ENCODE results near the gene LAMB3.

LAMB3 gene

DNA sequence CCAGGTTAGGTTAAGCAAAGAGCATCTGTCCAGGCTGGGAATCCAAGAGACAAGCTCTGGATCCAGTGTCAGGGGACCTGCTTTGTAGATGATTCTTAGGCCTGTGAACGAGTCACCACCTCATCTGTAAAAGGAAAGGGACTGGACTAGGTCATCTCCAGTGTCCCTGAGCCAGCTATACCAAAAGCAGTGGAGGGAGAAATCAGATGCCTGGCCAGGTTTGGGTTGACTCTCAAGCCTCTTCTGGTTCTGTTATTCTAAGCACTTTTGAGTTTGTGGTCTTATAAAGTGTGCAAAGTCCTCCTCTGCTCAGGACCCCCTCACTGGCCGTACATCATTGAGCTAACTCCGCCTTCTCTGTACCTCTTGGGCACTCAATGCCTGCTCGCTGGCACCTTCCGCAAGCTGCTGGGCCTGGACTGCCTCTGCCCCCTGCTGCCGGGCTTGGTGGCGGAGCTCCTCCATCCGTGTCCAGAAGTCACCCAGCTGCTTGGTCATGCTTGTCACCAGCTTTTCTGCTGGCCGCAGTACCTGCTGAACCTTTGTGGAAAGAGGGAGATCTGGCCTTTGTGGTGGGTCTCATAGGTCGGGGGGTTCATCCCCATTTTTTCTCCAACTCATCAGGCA, 35.1 kb downstream of the LAMB3 start:
- no peak for FAIRE-seq

DNA sequence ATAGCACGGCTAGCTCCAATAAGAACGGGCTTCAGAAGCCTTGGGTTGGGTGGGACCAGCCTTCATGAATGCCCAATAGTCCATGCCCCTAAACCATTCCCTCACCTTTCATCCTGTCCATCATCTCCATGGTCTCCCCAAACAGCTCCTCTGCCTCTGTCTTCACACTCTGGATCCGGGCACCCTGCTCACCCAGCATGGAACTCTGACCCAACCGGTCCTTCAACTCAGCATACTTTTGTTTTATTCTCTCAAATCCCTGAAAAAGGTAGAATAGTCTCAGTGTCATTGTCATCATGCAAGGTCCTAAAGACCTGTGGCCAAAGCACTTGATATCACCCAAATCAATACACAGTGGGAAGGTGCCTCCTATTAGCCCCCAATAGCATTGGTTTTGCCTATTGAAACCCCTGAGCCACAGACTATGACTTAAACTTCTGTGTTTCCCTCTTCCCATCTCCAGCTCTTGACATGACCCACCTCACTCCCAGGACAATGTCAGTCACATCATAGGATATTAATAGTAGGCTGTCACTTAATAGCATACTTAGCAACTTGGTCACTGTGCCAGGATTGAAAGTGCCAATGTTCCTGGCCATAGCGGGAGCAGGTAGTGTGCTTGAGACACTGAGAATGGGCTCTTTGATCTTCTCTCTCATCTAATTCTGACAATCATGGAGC, 35.7 kb downstream of the LAMB3 start:
- no peak for FAIRE-seq

DNA sequence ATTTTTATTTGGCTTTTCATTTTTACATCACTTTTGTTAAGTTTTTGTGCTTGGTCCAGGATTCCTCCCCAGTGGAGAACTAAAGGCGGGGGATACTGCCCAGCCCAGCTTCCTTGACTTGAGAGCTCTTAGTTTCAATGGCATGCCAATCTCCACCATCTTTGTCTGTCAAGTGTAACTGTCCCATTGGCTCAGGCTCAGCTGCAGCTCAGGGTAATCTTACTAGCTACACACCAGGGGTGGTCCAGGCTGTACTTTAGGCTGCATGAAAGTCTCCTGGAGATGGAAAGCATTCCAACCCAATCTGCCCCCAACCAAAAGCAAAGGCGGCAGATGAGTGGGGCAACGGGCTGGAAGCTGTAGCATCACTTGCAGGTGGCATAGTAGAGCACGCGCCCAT, 37.3 kb downstream of the LAMB3 start:
- FAIRE-seq: no peak

DNA sequence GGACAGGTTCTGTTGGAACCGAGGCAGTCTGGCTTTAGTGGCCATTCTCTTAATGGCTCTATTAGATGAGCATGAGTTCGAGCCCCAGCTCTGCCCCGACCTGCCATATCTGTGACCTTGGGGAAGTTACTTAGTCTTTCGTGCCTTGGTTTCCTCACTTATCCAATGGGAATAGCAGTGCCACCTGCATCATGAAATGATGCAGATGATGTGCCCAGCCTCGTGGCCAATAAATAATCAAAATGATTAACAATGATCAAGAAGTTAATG, 38.1 kb downstream of the LAMB3 start:
- no peak for FAIRE-seq

DNA sequence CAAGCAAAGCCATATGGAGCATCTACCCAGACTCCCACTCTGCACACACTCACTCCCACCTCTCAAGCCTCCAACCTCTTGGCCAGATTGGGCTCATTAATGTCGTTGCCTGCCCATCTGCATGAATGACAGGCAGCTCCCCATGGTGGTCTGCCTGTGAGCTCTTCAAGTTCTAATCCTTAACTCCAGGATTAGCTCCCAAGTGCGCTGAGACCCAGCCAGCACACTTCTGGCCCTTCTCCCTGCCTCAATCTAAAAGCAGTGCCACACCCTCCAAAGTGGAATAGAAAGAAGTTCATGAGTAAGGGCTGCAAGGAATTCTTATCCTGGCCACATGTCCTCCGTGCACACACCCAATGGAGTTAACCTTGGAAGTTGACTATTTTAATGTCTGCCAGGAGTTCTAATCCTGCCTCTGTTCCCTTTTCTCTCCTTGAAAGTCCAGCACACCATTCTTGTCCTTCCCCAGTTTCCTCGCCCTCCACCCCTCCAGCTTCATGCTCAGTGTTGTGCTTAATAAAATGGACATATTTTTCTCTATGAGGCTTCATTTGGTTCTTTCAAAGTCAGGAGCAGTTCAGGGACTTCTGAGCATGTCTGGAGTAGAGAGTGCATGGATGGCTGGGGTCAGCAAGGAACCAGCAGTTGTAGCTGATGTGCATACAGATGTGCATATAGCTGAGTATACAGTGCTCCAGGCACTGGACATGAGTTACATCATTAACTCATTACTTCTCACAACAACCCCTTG, 38.6 kb downstream of the LAMB3 start:
- no peak for FAIRE-seq

DNA sequence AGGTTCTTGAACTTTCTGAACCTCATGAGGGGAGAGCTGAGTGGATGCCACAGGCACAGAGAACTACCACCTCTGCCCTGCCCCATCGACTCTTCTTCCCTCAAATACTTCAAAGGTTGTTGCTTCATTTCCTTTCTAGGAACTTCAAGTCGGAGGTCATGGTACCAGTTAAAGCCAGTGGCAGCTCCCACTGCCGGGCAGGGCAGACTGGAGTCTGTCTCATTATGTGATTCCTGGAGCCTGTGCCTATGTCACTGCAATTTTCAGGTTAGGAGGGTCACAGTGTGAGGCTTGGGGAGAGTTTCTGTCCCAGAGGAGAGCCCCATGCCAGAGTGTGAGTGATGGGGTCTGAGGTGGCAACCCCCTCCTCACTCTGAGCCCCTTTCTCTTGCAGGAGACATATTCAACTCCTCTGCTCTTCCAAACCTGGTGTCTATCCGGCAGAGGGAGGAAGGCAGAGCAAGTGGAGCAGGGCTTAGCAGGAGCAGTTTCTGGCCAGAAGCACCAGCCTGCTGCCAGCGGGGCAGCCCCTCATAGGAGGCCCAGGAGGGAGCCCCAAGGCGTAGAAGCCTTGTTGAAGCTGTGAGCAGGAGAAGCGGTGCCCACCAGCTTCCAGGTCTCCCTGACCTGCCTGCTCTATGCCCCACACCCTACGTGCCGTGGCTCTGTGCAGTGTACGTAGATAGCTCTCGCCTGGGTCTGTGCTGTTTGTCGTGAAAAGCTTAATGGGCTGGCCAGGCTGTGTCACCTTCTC, 39.4 kb downstream of the LAMB3 start:
- FAIRE-seq: no peak

DNA sequence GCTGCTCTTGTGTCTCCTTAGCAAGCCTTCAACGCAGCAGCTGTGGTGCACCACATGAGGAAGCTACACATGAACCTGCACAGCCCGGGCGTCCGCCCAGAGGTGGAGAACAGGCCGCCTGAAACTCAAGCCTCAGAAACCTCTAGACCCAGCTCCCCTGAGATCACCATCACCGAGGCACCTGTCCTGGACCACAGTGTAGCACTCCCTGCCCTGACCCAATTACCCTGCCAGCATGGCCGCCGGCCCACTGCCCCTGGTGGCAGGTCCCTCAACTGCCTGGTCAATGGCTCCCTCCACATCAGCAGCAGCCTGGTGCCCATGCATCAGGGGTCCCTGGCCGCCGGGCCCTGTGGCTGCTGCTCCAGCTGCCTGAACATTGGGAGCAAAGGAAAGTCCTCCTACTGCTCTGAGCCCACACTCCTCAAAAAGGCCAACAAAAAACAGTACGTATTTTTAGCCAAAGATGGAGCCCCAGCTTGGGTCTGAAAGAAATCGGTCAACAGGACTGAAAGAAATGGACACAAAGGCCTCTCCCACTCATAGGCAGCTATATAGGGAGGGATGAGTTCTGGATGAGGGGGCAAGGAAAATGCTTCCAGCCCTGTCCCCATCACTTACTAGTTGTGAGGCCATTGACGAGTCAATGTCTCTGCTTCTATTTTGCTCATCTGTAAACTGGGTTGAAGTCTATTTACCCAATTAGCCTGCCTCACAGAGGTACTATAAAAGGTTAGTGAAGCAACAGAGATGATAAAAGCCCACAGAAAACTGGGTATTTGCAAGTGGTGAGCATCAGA, 40.3 kb downstream of the LAMB3 start:
- FAIRE-seq: no peak

DNA sequence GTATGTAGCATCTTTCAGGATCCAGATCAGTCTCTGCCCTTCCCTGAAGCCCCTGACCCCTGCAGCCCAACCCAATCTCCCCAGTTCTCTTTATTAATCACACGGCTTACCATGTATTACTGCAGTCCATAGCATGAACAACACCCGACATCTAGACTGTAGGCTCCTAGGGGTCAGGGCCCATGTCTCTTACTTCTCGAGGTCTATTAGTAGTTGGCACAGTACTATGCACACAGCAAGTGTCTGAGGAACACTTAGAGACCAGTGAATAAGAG, 41.7 kb downstream of the LAMB3 start:
- FAIRE-seq: no peak

DNA sequence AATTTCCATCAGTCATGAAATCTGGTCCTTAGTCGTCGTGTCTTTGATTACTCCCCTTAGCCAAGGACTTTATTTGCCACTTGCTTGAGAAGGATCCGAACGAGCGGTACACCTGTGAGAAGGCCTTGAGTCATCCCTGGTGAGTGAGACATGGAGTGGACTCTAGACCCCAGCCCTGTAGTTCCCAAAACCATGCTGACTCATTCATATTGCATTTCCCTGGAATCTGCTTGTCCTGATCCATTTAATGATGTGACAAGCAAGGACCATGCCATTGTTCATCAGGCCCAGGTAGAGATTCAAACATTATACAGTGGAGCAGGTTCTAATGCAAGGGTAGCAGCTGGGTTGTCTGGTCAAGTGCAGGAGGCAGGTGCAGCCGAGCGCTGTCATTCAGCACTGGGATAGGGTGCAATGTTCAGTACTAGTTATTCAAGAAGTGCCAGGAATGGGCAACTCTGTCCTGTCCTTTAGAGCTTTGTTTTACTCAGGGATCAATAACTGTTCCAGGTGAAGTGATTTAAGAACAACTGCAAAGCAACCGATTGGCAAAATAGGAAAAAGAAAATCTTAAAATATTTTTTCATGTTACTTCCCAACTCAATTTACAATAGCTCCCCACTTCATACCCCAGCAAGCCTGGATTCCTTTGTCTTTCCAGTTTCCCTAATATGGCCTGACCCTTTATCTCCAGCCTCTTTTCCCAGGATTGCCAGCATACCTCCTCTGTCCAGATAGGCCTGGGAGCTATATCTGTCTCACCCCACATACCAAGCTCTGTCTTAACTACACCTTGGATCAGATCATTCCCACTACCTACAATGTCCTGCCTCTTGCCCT, 42.2 kb downstream of the LAMB3 start:
- FAIRE-seq: no peak

DNA sequence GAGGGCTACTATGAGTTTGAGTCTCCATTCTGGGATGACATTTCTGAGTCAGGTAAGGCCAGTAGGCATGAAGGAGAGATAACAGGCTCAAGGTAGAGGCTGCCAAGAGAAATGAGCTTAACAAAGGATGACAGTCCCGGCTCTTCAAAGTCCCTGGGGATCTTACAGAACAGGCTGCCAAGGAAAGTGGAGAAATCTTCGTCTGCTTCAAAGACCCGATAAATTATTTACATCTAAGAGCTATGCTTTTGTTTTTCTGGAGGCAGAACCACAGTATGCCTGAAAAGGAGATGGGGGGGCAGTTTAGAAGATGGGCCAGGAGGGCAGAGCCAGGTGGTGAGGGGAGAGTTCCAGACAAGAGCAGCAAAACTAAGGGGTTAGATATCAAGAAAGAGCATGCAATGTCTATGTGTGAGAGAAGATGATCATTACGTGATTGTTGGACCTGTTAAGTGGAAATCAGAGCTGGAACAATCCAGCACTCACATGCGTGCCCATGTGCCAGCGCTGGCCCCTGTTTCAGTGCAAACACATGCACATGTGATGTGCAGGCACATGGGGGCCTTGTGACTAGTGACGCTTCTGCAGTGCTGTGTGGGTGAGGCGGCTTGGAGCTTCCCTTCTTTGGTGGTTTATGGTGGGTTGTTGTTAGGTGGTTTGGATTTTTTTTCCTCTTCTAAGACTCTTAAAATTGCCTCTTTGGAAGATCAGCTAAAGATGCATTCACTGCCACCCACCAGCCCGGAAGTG, 43.0 kb downstream of the LAMB3 start:
- FAIRE-seq: no peak

DNA sequence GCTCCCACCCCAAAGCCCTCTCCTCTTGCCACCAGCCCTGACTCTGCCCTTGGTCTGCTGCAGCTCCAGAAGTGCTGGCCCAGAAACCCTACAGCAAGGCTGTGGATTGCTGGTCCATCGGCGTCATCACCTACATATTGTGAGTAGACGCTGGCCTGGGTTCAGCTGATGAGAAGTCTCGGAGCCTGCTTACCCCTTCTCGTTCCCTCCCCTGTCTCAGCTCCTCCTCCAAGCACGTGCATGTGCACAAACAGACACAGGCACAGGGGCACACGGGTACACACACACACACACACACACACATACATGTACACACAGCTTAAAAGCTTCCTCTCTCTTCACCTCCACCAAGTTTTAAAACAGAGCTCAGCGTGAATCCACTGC, 44.4 kb downstream of the LAMB3 start:
- no peak for FAIRE-seq

DNA sequence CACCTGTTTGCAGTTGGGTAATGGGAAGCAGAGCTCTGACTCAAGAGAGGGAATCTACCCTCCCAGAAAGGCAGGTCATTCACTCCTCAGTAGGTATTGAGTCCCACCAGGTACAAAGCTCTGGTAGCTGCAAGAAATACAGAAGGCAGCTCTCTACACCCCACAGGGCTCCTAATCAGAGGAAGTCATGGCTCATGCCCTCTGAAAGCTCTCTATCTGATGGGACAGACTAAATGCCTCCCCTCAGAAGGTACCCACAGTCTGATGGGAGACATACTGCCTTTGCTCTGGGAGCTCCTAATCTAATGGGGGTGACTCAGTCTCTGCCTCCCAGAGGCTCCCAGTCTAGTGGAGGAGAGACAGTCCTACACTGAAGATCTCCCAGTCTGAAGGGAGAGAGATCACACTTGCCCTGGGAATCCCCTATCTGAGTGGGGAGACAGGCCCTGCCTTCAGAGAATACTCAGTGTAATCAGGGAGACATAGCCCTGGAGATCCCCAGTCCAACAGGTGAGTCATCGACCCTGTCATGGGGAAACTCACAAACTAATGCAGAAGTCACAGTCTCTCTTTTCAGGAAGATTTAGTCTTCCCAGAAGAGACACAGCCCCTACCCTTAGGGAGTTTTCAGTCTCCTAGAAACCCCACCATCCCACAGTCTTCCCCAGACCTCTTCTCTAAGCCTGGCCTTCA, 45.0 kb downstream of the LAMB3 start:
- FAIRE-seq: no peak

DNA sequence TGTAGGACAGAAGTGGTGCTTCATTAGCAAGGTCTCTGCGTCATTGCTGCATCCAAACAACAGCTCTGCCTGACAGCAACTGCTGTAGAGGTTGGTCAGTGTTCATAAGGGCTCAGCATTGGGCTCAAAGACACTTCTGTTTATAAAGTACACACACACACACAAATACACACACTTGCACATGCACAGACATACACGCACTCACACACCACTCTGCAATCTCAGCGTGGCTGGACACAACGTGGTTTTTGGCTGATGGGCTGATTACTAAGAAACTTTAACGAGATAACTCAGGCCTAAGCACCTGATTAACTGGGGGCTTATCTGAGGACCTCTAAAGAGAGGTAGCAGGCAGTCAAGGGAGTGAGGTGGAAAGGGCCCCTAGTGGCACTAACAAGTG, 48.3 kb downstream of the LAMB3 start:
- no peak for FAIRE-seq

DNA sequence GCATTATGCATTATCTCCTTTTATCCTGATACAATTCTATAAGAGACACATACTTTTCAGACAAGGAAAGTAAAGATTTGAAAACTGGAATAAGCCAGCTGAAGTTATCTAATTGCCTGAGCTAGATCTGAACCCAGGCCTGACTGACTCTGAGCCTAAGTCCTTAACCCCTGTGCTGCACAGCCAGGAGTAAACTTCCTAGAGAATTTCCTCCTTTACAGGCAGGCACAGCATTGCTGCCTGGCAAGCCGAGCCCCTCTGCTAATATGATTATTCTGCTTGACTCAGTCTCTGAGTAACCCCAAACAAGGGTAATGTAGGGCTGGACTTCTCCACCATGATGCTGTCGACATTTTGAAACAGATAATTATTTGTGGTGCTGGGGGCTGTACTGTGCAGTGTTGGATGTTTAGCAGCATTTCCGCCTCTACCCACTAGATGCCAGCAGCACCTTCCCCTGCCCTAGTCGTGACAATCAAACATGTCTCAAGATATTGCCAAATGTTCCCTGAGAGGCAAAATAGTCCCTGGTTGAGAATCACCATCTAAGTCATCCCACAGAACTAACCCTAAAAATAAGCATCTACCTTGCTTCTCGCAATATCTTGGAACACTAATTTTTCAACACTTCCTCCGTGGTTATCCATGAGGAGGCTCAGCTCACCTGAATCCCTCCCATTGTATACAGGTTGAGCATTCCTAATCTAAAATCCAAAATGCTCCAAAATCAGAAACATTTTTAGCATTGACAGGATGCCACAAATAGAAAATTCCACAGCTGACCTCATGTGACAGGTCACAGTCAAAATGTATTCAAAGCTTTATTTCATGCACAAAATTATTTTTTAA, 50.2 kb downstream of the LAMB3 start:
- no peak for FAIRE-seq

DNA sequence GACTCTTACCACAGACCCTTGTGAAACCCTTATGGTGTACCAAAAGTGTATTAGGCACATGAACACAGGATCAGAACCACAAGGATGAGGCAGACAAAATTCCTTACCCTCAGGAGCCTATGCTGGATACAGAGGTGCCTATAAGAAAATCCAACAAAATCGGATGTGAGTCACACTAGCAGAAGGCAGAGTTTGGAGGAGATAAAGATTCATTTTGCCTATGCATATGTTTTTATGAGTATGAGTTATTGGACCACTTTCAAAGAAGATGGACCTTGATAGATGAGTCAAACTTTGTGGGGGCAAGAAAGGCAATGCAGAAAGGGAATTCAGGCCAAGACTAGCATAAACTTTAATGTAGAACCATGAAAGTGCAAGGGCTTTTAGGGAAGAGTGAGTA, 51.7 kb downstream of the LAMB3 start:
- no peak for FAIRE-seq

DNA sequence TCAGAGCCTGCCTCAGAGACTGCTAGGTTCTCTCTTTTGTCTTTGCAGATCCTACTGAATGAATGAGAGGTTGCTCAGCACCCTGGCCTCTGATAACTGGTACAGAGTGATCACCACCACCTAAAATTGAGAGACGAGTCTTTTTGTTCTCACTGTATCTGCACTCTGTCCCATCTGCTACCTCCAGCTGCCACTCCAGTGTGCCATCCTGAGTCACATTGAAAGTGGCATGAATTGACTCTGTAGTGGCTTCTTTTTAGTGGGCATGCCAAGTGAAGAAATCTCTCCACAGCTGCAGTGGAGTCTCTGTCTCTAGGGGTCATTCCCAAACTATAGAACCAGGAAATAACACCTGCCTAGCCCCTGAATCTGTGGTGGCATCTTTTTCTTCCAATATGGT, 54.0 kb downstream of the LAMB3 start:
- FAIRE-seq: no peak

DNA sequence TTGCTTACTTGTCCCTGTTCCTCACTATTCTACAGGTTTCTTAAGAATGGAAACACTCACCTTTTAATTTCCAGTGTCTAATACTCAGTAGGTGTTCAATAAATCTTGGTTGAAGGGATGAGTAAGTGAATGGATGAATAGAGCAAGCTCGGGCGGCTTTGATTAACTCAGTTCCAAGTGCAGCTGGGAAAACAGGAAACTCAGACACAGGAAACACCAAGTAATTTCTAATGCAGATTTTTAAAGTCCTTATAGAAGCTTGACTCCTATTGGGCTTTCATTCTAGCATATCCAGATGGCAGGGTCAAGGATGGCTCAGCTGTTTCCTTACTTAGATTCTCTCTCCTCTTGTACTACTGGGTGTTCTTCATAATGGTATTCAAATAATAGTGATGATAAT, 54.7 kb downstream of the LAMB3 start:
- FAIRE-seq: no peak

DNA sequence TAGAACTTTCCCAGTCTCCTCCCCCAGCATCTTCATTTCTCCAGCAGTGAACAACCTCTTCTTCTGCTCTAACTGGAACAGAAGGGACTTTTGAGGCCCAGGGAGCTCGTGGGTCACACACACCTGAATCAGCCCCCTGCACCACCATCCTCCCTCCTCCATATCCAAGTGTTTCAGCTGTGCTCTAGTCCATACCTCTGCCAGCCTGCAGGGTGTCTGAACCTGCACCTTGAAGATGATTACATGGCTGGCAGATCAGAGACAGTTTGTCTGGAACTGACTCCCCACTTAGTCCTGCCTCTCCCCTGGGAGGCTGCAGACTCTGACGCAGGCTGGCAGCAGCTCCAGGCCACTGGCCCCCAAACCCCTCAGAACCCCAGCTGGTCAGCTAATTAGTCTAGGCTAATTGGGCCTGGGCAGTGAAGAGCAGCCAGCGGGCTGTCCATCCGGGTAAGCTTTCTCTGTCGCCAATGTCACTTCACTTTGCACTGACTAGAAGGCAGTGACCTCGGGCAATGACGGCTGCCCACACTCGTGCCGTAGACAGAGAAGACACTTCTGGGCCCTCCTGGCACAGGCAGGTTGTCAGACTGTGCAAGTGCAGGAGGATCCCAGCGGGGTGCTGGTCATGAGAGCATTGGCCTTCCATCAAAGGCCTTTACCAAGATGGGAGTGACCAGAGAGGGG, 56.5 kb downstream of the LAMB3 start:
- FAIRE-seq: no peak

DNA sequence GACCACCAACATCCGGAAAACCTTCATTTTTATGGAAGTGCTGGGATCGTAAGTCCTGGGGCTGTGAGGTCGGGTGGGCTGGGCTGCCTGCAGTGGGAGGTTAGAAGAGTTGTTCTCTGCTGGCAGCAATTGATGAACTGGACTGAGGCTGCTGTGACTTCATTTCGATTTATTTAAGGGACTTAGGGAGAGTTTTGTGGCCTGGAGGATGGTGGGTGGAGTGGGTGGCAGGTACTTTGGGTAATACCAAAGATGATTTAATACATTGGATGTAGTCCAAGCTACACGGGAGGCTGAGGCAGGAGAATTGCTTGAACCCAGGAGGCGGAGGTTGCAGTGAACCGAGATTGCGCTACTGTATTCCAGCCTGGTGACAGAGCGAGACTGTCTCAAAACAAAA, 57.2 kb downstream of the LAMB3 start:
- FAIRE-seq: no peak
